IMR-90 (cell line): ENCODE measurements around the gene PRDM15. TPM values are rescaled to one million over a fixed set of nuclear protein-coding genes. Genes with fewer than 3 reads are reported as not detected.

ENCODE experiments used
- ATAC-seq: fragments of 200-7000 bp; cut with Tn5 transposase; 2 replicates; pipeline ENCODE4 v1.9.1; 2020; ENCODE audit warnings: low read depth, mild to moderate bottlenecking, moderate library complexity
- BruUV-seq: library from RNA; stranded (reverse); fragments of 400-500 nt; replicated peaks from 2 replicates; lab custom pipeline; 2021; lab: Mats Ljungman, UMichigan
- CTCF ChIA-PET: fragments of 300-600 bp; formaldehyde crosslinking; extraction: SDS; loops from one replicate; lab custom pipeline; 2021; ENCODE audit warnings: antibody characterized with exemption; lab: Yijun Ruan, JAX
- POLR2A ChIA-PET: fragments of 300-600 bp; sonication (Branson Sonifier 250); formaldehyde crosslinking; loops from one replicate; lab custom pipeline; 2022; ENCODE audit warnings: antibody characterized with exemption; ENCODE audit not compliant: unreplicated experiment; lab: Charles Lee
- DNase-seq: peaks from one replicate; pipeline ENCODE4 v3.0.0; 2013
- H2AFZ ChIP-seq: replicated peaks from 2 replicates; pipeline ENCODE3; 2013; ENCODE audit warnings: low read length, mild to moderate bottlenecking; ENCODE audit not compliant: poor library complexity
- H2AK5ac ChIP-seq: 2 replicates; pipeline ENCODE4 v1.6.1; 2013; ENCODE audit warnings: low read depth, low read length, inconsistent platforms
- H2AK9ac ChIP-seq: replicated peaks from 2 replicates; pipeline ENCODE3; 2013; ENCODE audit warnings: mild to moderate bottlenecking, low read depth, low read length, moderate library complexity; ENCODE audit not compliant: poor library complexity
- H2BK120ac ChIP-seq: 2 replicates; pipeline ENCODE4 v1.6.1; 2013; ENCODE audit warnings: low read depth, low read length, inconsistent platforms
- H2BK15ac ChIP-seq: 3 replicates; pipeline ENCODE4 v1.6.1; 2013; ENCODE audit warnings: low read depth, low read length, inconsistent platforms
- H2BK20ac ChIP-seq: 2 replicates; pipeline ENCODE4 v1.6.1; 2013; ENCODE audit warnings: low read depth, mild to moderate bottlenecking, inconsistent platforms, low read length, moderate library complexity
- H2BK5ac ChIP-seq: 2 replicates; pipeline ENCODE4 v1.6.1; 2013; ENCODE audit warnings: mild to moderate bottlenecking, low read depth, low read length, inconsistent platforms; ENCODE audit not compliant: poor library complexity, severe bottlenecking
- H3K14ac ChIP-seq: replicated peaks from 2 replicates; pipeline ENCODE4 v1.6.1; 2013; ENCODE audit warnings: low read depth, low read length, inconsistent platforms
- H3K18ac ChIP-seq: 2 replicates; pipeline ENCODE4 v1.6.1; 2013; ENCODE audit warnings: low read depth, low read length, control low read depth
- H3K23ac ChIP-seq: 2 replicates; pipeline ENCODE4 v1.6.1; 2013; ENCODE audit warnings: low read depth, low read length, inconsistent platforms
- H3K27ac ChIP-seq: 2 replicates; pipeline ENCODE4 v1.5.1; 2013; ENCODE audit warnings: mild to moderate bottlenecking, control low read depth, low read length; ENCODE audit not compliant: insufficient read depth
- H3K27me3 ChIP-seq: 2 replicates; pipeline ENCODE4 v1.6.1; 2013; ENCODE audit warnings: low read length; ENCODE audit not compliant: control insufficient read depth, insufficient read depth
- H3K36me3 ChIP-seq: 2 replicates; pipeline ENCODE4 v1.6.1; 2013; ENCODE audit warnings: low read length, mixed read lengths; ENCODE audit not compliant: control insufficient read depth, insufficient read depth
- H3K4ac ChIP-seq: 2 replicates; pipeline ENCODE4 v1.6.1; 2013; ENCODE audit warnings: low read depth, low read length, inconsistent platforms
- H3K4me1 ChIP-seq: 2 replicates; pipeline ENCODE4 v1.6.1; 2013; ENCODE audit warnings: low read length, mixed read lengths; ENCODE audit not compliant: control insufficient read depth, insufficient read depth
- H3K4me2 ChIP-seq: 2 replicates; pipeline ENCODE4 v1.6.1; 2013; ENCODE audit warnings: low read depth, mild to moderate bottlenecking, control low read depth, low read length, moderate library complexity
- H3K4me3 ChIP-seq: 2 replicates; pipeline ENCODE4 v1.5.1; 2013; ENCODE audit warnings: low read depth, mild to moderate bottlenecking, control low read depth, low read length, moderate library complexity; ENCODE audit not compliant: insufficient read depth
- H3K56ac ChIP-seq: 2 replicates; pipeline ENCODE4 v1.6.1; 2013; ENCODE audit warnings: low read length, inconsistent platforms; ENCODE audit not compliant: insufficient read depth; ENCODE audit errors: extremely low read depth
- H3K79me1 ChIP-seq, 2 experiments: 2 replicates each; pipeline ENCODE4 v1.6.1; 2013; ENCODE audit warnings: low read length in 2 of 2, inconsistent platforms in 1 of 2, low read depth in 1 of 2
- H3K9ac ChIP-seq: 2 replicates; pipeline ENCODE4 v1.6.1; 2013; ENCODE audit warnings: low read depth, low read length, control low read depth
- H3K9me1 ChIP-seq: 2 replicates; pipeline ENCODE4 v1.6.1; 2013; ENCODE audit warnings: low read length, inconsistent platforms; ENCODE audit not compliant: insufficient read depth
- H3K9me3 ChIP-seq: 2 replicates; pipeline ENCODE4 v1.6.1; 2013; ENCODE audit warnings: low read length; ENCODE audit not compliant: control insufficient read depth, insufficient read depth
- H4K20me1 ChIP-seq: 2 replicates; pipeline ENCODE4 v1.6.1; 2013; ENCODE audit warnings: low read length, inconsistent platforms; ENCODE audit not compliant: insufficient read depth
- H4K5ac ChIP-seq: 2 replicates; pipeline ENCODE4 v1.6.1; 2013; ENCODE audit warnings: mild to moderate bottlenecking, low read depth, low read length, control low read depth
- H4K8ac ChIP-seq, 2 experiments: 2 replicates each; pipeline ENCODE4 v1.6.1; 2013; ENCODE audit warnings: low read depth in 2 of 2, low read length in 2 of 2, control low read depth in 1 of 2, inconsistent platforms in 1 of 2
- H4K91ac ChIP-seq: 2 replicates; pipeline ENCODE4 v1.6.1; 2013; ENCODE audit warnings: low read depth, low read length, inconsistent platforms; ENCODE audit not compliant: insufficient read depth
- BHLHE40 ChIP-seq: fragments of 150-350 bp; IDR thresholded peaks from 2 replicates; pipeline ENCODE4 v1.6.1; 2016; ENCODE audit warnings: mild to moderate bottlenecking, low read depth, low read length
- WGBS, 2 experiments: methylation state at CpG; one replicate each; pipeline versions ENCODE4 v1.1.5 to v1.1.7; 2013; ENCODE audit warnings: missing lambda C conversion rate in 2 of 2; ENCODE audit not compliant: insufficient read length in 1 of 2; ENCODE audit errors: extremely low coverage in 2 of 2; 5-methylcytosine and 5-hydroxymethylcytosine counted together
- dilution Hi-C: fragments of 300-500 bp; cut with HindIII; formaldehyde crosslinking; loops from one replicate; pipeline ENCODE4 v1.14.3; 2018; ENCODE audit warnings: low sequenced_read_pairs; ENCODE audit not compliant: unreplicated experiment
- in situ Hi-C: fragments of 300-500 bp; cut with MboI; formaldehyde crosslinking; loops from 3 replicates; pipeline ENCODE4 v1.14.3; 2019; ENCODE audit warnings: low sequenced_read_pairs, inconsistent platforms, mixed read lengths
- intact Hi-C: fragments of 100-400 bp; cut with micrococcal nuclease; formaldehyde crosslinking; loops from 2 replicates; pipeline ENCODE4 v1.10.0; 2022
- polyA plus RNA-seq, 3 experiments: library from polyadenylated mRNA; depleted of rRNA; stranded (reverse); fragments of >200 nt; gene quantifications; 2 replicates each; pipeline ENCODE4 v1.2.3, GENCODE V29; 2012; ENCODE audit warnings: low replicate concordance in 1 of 3
- total RNA-seq: library from RNA; depleted of rRNA; stranded (reverse); fragments of >200 nt; gene quantifications from 2 replicates; pipeline ENCODE4 v1.2.3, GENCODE V29; 2012

The PRDM15 gene
- total and polyA plus RNA-seq, 2 of the 4 experiments (the other 2 are of a cell fraction): 7.3 to 8.8 TPM

DNA sequence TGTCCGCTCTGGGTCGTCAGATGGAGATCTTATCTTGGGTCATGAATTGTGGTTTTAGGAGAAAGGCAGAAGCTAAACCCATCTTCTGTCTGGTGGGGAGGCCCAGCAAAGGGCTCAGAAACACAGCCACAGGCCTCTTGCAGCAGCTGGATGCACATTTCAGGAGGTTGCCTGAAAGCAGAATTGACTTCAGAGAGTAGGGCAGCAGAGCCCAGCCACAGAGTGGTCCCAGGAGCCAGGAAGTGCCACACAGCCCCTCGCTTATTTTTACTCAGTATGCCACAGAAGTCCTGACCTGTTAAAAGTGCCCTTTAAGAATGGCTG lies 104.0 kb downstream of the PRDM15 start:
- no peak overlapping the region for H3K4me2 ChIP-seq
- no peaks in the 10 kb centered on the region for H3K9me1 ChIP-seq
- no peaks in the 10 kb centered on the region for H3K79me1 ChIP-seq
- H2BK5ac ChIP-seq: no peak overlapping the region
- WGBS, 2 experiments: 20% methylated on average over 1 of the region's 3 CpGs; no CpG with 5 or more reads in 1 of the 2 experiments
- H3K27me3 ChIP-seq: peaks cover 76% of the 10 kb centered on the region
- H3K23ac ChIP-seq: no peak overlapping the region
- no peaks in the 10 kb centered on the region for H3K36me3 ChIP-seq
- intact Hi-C loops (no loop called here), dilution Hi-C loops (no loop called here), in situ Hi-C loops (loop anchor here (25.0 kb wide), 1 partner anchor 488 kb away; no protein-coding TSS in a partner anchor)
- no peak overlapping the region for H3K4ac ChIP-seq
- no peak overlapping the region for H3K9ac ChIP-seq
- H2AFZ ChIP-seq: no peak overlapping the region
- ATAC-seq (no peak), DNase-seq (no peak)
- ChIA-PET POLR2A (no interaction called here), CTCF (interaction anchor here (0.6 to 6.9 kb wide), 4 partner anchors 10 to 520 kb away, joined by 3 to 61 read pairs (median 6); no protein-coding TSS in a partner anchor)
- no peak for TF ChIP-seq BHLHE40
- H2BK15ac ChIP-seq: no peak overlapping the region
- H3K9me3 ChIP-seq: 0 out of 2 replicates have a peak, but pooled peaks cover 2% of the 10 kb centered on the region
- H3K4me1 ChIP-seq: no peaks in the 10 kb centered on the region
- no peak overlapping the region for H2BK20ac ChIP-seq
- no peak overlapping the region for H4K5ac ChIP-seq
- H3K27ac ChIP-seq: no peak overlapping the region
- no peaks in the 10 kb centered on the region for H4K20me1 ChIP-seq
- H4K91ac ChIP-seq: no peak overlapping the region
- no TSS peak for BruUV-seq
- no peak overlapping the region for H3K18ac ChIP-seq
- no peak overlapping the region for H2AK5ac ChIP-seq
- H2BK120ac ChIP-seq: no peak overlapping the region
- no peak overlapping the region for H2AK9ac ChIP-seq
- no peak overlapping the region for H4K8ac ChIP-seq
- no peak overlapping the region for H3K56ac ChIP-seq
- H3K14ac ChIP-seq: no peak overlapping the region
- no peak overlapping the region for H3K4me3 ChIP-seq
